ENCODE measurements around the gene BLVRA.
"Not testable (repeated sequence)": the region's sequence is repeated elsewhere in the genome, so short reads cannot be mapped to it uniquely, and the experiment has no call there.

Gene BLVRA

DNA sequence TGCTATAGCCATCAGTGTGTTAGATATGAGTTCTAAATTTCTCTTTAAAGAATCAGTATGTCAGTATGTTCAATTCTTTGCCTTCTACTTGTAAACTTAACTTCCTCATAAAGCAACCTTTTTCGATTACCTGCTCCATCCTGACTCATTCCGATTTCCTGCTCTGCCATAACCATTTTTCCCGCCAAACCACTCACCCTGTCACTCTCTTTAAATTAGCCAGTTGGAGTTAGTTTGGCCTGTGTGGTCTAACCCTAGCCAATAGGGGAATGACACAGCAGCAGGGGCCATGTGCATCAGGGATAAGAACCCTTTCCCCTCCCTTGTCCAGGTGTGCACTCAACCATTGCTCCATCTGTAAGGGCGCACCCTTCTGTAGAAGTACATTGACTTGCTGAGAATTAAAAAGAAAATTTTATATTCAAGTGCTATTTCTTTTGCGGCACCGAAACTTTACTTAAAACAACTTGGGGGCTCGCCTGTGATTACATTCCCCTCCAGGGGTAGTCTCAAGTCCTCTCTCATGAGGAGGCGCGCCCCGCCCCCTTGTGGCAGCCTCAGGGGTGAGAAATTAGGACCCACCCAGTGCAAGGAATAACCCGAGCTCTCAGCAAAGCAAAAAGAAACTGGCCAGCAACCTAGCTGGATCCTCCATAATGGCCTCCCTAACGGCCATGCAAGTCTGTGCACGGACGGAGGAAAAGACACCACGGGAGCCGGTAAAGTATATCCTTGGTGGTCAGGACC, 51.9 kb downstream of the BLVRA start:
- DNase-seq = peak; percentile 48

DNA sequence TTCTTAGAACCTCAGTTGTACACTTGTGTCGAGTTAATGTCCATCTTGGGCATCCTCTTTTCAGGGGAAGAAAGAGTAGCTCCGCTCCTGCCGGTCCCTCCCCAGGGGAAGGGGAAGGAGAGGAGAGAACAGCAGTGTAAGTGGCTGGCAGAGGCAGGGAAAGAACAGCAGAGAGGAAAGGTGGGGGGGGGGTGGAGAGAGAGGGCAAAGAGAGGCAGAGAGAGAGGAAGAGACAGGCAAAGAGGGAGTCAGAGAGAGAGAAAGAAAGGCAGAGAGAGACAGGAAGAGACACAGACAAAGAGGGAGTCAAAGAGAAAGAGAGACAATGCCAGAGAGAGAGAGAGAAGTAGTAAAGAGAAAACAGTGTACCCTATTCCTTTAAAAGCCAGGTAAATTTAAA, 56.9 kb downstream of the BLVRA start:
- DNase-seq = no peak

DNA sequence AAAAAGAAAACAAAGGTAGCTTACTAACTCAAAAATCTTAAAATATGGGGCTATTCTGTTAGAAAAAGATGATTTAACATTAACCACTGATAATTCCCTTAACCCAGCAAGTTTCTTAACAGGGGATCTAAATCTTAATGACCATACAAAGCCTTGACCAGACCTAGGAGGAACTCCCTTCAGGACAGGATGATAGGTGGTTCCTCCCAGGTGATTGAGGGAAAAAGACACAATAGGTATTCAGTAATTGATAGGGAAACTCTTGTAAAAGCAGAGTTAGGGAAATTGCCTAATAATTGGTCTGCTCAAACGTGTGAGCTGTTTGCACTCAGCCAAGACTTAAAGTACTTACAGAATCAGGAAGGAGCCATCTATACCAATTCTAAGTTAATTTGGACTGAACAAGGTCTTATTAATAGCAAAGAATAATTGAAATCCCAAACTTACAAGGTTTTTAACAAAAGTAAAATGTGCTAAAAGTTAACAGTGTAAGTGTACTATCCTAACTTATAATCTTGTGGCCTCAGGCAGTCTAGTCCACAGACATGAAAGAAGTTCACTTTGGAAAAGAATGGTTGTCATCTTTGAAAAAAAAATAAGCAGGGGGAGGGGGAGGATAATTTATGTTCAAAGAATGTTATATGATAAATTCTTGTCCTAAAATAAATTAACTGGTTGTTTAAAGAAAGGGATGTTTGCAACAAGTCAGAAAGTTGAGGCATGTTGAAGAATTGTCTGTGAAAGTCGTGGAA, 57.7 kb downstream of the BLVRA start:
- DNase-seq = not testable (repeated sequence)

DNA sequence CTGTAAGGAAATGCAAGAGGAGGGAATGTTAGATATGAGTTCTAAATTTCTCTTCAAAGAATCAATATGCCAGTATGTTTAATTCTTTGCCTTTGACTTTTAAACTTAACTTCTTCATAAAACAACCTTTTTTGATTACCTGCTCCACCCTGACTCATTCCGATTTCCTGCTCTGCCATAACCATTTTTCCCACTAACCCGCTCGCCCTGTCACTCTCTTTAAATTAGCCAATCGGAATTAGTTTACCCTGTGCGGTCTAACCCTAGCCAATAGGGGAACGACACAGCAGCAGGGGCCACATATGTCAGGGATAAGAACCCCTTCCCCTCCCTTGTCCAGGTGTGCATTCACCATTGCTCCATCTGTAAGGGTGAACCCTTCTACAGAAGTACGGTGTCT, 64.9 kb downstream of the BLVRA start:
- not testable (repeated sequence) for DNase-seq

DNA sequence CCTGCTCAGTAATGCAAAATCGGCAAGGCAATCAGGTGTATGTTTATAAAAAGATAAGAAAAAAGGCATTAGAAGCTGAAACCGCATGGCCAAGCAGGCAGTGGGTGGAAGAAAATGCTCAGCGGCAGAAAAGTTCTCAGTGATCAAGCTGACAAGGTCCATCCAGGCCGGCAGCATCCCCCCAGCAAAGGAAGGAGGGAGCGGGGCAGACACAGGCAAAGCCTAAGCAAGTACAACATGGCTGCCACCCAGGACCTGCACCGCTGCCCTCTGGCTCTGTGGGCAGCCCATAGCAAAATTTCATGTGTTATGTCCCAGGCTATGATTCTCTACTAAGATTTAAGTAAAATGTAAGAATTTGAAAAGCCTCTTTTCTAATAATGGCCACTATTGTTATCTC, 65.5 kb downstream of the BLVRA start:
- DNase-seq = no peak

DNA sequence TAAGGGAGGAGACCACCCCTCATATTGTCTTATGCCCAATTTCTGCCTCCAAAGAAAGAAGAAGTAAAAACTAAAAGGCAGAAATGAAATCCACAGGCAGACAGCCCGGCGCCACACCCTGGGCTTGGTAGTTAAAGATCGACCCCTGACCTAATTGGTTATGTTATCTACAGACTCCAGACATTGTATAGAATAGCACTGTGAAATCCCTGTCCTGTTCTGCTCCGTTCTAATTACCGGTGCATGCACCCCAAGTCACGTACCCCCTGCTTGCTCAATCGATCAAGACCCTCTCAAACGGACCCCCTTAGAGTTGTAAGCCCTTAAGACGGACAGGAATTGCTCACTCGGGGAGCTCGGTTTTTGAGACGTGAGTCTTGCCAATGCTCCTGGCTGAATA, 66.0 kb downstream of the BLVRA start:
- DNase-seq = not testable (repeated sequence)

DNA sequence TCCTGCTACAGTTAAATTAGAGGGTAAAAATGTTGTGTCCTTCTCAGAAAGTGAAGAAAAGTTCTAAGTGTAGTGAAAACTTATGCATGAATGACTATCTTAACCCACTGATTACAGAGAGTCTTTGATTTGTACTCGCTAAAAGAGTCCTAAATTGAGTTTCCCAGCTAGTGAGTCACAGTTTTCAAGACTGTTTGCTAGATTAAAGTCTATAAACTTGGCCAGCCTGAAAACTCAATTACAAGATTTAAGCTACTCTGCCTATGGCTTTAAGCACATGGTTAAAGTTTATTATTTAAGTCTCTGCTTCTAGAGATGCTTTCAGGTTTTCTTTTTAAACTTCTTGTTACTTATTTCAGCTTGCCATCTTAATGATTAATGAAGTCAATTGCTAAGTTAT, 66.5 kb downstream of the BLVRA start:
- DNase-seq = no peak

DNA sequence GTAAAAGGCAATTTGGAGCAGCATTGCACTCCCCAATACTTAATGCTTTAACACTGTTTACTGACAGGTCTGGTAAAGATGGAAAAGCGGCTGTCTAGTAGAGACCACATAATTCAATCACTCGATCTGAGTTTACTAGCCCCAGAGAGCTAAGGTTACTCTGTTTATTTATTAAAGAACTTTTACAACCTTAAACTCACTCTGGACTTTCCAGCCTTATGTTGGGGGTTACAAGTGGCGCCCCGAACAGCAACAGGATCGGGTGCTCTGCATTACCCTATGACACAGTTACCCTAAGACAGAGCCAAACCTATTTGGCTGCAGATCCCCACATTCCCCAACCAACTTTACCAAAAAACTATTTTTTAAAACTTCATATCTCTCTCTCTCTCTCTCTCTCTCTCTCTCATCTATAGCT, 66.9 kb downstream of the BLVRA start:
- no peak for DNase-seq

DNA sequence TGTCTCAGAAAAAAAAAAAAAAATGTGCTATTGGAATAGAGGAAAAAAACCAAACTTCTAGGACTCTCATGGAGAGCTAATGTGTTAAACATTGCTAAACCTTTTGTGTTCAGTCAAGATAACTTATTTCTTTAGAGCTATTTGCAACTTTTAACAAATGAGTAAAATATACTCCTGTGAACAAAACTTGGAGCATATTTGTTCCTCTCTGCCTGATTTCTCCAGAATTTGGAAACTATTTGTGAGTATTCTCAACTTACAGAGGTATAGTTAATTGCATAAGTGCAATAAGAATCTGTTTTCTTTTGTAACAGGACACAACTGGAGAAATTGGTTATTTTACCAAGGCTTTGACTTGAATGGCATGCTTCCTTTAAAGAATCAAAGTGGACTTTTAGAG, 72.4 kb downstream of the BLVRA start:
- DNase-seq = peak; percentile 7

DNA sequence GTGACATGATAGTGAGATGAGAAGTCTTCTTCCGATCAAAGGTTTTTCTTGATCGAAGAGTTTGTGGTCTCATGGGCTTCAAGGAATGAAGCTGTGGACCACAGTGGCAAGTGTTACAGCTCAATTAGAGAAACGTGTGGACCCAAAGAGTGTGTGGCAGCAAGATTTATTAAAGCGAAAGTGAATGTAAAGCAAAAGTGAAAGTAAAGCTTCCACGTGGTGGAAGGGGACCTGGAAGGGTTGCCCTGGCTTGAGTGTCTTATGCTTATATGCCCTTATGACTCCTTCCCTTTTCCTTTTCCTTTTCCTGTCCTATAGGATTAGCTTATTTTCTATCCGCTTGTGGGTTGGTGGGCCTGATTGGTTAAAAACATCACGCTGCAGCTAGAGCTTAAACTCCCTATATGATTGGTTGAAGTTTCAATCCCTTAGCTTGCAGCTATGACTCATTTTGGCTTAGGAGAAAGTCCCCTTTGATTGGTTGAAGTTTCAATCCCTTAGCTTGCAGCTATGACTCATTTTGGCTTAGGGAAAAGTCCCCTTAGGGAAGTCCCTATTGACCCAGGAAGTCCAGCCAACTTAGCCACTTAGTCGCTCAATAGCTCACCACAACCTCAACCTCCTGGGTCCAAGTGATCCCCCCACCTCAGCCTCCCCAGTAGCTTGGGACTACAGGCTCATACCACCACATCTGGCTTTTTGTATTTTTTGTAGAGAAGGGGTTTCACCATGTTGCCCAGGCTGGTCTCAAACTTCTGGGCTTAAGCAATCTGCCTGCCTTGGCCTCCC, 76.2 kb downstream of the BLVRA start:
- peak; percentile 76 for DNase-seq

DNA sequence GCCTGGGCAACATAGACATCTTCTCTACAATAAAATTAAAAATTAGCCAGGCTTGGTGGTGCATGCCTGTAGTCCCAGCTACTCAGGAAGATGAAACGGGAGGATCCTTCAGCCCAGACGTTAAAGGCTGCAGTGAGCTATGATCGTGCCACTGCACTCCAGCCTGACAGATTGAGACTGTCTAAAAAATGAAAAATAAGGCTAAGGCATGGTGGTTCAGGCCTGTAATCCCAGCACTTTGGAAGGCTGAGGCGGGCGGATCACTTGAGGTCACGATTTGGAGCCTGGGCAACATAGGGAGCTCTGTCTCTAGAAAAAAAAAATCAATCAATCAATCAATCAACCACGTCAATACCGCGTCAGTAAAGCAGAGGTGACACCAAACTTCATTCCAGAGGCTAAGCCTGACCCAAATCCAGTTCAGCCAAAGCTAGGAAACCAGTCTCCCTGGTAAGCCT, 79.8 kb downstream of the BLVRA start:
- no peak for DNase-seq

DNA sequence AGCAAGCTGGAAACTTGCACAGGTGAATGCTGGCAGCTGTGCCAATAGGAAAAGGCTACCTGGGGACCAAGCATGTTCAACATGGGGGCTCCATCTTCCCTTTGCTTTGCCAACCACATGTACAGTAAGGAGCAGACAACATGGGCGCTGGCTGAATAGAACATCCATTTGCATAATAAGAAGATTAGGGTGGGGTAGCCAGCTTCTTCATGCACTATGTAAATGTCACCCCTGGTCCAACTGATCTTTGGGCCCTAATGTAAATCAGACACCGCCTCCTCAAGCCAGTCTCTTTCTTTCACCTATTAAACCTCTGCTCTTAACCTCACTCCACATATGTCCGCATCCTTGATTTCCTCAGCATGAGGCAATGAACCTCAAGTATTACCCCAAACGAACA, 84.8 kb downstream of the BLVRA start:
- no peak for DNase-seq

DNA sequence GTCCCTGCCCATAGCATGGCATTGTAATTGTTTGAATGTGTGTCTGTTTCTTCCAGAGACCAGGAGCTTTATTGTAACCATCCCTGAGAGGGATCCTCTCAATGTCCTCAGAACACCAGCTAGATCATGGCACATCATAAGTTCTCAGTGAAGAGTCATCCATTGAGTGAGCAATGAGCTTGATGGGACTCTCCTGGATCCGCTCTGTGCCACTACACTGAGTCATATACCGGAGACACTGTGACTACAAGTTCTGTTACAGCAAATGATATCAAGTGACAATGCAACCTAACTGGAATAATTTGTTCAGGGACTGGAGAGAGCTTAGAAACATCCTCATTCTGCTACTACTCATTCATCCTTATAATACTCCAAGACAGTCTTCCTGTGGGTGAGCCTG, 85.8 kb downstream of the BLVRA start:
- no peak for DNase-seq

DNA sequence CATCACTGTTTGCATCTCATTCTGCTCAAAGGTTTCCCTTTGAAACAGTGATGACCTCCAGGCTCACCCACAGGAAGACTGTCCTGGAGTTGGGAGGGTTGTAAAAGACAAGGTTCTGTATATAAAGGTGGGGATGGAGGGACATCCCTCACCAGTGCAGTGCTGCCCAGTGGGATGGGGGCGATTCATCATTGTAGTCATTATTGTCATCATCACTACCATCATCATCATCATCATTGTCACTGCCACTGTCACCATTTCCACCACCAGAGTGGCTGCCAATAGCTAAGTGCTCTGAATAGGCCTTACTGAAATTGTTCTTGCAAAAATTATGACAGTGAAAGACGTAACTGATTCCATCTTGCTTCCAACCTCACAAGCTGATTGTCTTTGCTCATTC, 86.2 kb downstream of the BLVRA start:
- DNase-seq = no peak

DNA sequence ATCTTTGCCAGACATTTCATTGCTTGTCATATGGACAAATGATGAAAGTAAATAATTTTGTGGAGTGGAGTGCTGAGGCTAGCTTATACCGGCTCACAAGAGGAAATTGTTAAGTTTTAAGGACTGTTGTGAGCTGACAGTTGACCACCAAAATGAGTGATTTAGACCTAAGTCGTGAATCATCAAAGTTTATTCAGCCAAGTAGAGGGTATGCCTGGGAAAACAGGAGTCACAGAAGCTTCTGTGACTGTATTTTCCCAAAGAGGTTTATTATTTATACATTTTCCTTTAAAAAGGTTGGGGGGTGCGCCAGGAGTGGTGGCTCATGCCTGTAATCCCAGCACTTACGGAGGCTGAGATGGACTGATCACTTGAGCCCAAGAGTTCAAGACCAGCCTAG, 89.0 kb downstream of the BLVRA start:
- no peak for DNase-seq

DNA sequence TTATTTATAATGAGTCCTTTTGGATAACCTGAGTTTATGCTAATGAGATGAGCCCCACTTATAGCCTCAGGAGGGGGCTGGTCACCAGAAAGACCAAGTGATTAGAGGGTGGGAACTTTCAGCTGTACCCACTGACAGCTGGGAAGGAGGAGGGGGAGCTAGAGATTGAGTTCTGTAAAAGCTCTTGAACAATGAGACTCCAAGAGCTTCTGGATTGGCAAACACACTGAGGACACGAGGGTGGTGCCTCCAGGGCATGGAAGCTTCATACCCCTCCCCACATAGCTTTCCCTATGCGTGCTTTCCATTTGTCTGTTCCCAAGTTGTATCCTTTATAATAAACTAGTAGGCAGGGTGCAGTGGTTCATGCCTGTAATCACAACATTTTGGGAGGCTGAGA, 90.6 kb downstream of the BLVRA start:
- DNase-seq = no peak

DNA sequence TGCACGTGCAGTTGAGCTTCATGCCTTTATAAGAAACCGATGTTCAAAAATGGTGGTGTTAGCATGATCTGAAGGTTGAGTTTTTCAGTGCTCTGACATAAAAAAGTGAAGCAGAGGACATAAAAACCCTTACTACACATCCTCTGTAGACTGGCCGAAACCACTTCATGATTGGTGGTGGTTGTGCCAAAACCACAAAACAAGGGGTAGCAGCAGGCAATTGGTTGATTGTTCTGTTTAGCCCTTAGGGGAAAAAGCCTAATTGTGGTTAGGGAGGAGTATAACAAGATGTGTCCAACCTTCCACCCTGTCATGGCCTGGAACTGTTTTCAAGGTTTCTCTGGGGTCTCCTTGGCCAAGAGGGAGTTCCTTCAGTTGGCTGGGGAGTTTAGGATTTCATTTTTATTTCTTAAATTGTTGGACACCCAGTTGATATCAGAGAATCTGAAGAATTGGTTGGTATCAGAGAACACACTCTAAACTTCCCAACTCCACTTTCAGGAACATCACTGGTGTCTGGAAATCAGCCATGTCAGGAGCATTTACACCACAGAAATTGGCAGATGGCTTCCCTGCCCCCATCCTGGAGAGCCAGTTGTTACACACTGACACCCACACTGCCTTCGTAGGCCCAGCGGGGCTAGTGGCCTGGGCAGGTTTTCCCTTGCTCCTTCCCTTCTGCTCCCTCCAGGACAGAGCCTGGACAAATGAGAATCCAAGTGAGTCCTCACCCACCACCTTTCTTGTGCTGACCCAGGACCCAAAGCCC, 92.1 kb downstream of the BLVRA start:
- no peak for DNase-seq

DNA sequence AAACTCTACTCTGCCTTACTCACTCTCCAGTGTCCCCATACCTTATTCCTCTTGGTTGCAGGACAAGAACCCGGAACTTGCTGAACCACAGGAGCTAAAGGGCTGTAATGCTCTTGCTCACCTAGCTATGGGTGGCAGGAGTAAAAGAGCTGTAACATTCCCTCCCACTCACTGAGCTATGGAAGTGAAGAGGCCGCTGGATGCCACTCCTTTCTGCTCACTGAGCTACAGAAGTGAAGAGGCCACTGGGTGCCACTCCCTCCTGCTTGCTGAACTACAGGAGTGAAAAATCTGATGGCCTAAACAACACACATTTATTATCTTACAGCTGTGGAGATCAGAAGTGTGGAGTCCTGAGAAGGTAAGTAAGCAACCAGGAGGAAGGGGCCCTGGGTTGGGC, 93.3 kb downstream of the BLVRA start:
- no peak for DNase-seq

DNA sequence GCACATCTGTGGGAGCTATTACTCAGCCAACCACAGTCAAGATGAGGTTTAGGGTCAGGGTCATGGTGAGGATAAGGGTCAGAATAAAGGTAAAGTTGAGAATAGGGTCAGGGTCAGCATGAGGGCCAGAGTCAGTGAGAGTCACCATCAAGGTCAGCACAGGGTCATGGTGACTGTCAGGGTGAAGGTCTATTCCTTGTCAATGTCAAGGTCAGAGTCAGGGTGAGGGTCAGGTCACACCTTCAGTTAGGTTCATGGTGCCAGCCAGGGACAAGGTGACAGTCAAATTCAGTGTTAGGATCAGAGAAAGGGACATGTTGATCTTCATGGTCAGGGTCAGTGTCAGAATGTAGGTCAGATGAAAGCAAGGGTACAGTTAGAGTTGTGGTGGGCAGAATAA, 96.7 kb downstream of the BLVRA start:
- no peak for DNase-seq

DNA sequence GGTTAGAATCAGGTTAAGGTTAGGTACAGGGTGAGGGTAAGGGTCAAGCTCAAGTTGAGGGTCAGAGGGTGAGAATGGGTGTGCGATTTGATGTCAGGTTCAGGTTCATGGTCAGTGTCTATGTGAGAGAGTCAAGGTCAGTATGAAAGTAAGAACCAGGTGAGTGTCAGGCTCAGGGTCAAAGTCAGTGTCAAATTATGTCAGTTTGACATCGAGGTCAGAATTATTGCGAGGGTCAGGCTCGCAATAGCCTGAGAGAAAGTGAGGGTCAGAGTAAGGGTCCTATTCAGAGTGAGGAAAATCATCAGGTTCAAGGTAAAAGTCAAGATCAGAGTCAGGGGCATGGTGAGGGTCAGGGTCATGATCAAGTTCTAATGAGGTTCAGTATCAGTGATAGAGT, 97.8 kb downstream of the BLVRA start:
- no peak for DNase-seq

All from DMS53 (cell line).